Muscle layer of colon (tissue), 2 donors: ENCODE data around the gene TAC3.
"Not testable (repeated sequence)": the region's sequence is repeated elsewhere in the genome, so short reads cannot be mapped to it uniquely, and the experiment has no call there.

Experiments used
- H3K27ac ChIP-seq: one replicate; pipeline ENCODE4 v1.7.0; 2013; ENCODE audit warnings: low read depth, mild to moderate bottlenecking, low read length, moderate library complexity
- H3K27me3 ChIP-seq, 2 donors: one replicate each; pipeline ENCODE4 v1.7.0; 2013; ENCODE audit warnings: low read length in 2 of 2, mild to moderate bottlenecking in 2 of 2; ENCODE audit not compliant: insufficient read depth in 2 of 2, control insufficient read depth in 1 of 2
- H3K36me3 ChIP-seq: one replicate; pipeline ENCODE4 v1.7.0; 2013; ENCODE audit warnings: mild to moderate bottlenecking, low read length; ENCODE audit not compliant: insufficient read depth
- H3K4me1 ChIP-seq: one replicate; pipeline ENCODE4 v1.7.0; 2013; ENCODE audit warnings: mild to moderate bottlenecking, low read length; ENCODE audit not compliant: insufficient read depth
- H3K4me3 ChIP-seq, 2 donors: one replicate each; pipeline ENCODE4 v1.7.0; 2013; ENCODE audit warnings: low read length in 2 of 2, low read depth in 1 of 2, mild to moderate bottlenecking in 1 of 2, moderate library complexity in 1 of 2
- H3K9ac ChIP-seq: one replicate; pipeline ENCODE4 v1.7.0; 2013; ENCODE audit warnings: low read length
- H3K9me3 ChIP-seq: one replicate; pipeline ENCODE4 v1.7.0; 2013; ENCODE audit warnings: mild to moderate bottlenecking, low read length
- donor health status: abdominal sarcoma.
- donor health status: Adenocarcinoma of cecum.

Gene TAC3

GRCh38 chr12:57016348-57016747 lies at the start of gene TAC3:
Gene TAC3, minus strand, starts transcription at chr12:57016529. Its CDS starts 732 bp downstream, at chr12:57015797.
- Histone ChIP-seq H3K4me1 (no peaks in the 10 kb centered on the region), H3K36me3 (no peaks in the 10 kb centered on the region), H3K9ac (no peak within 1 kb of the TSS), H3K27me3 (no peaks in the 10 kb centered on the region), H3K4me3 (no peak within 1 kb of the TSS), H3K27ac (no peak within 1 kb of the TSS), H3K9me3 (no peaks in the 10 kb centered on the region)

GRCh38 chr12:57063991-57064685 lies 47.8 kb upstream of the TAC3 start:
- Histone ChIP-seq H3K36me3 (peaks cover 14% of the 10 kb centered on the region), H3K4me3 (no peak overlapping the region), H3K27ac (no peak overlapping the region), H3K9me3 (no peaks in the 10 kb centered on the region), H3K27me3 (no peaks in the 10 kb centered on the region), H3K9ac (no peak overlapping the region), H3K4me1 (peaks cover 1% of the 10 kb centered on the region)

- H3K27ac ChIP-seq = no peak overlapping the region
Observed at GRCh38 chr12:57058454-57058853, 42.1 kb upstream of the TAC3 start.

GRCh38 chr12:57057067-57057751 lies 40.9 kb upstream of the TAC3 start:
- H3K36me3 ChIP-seq = peaks cover 23% of the 10 kb centered on the region

More at GRCh38 chr12:57058454-57058853, 42.1 kb upstream of the TAC3 start:
- Histone ChIP-seq H3K9ac (no peak overlapping the region), H3K4me1 (peaks cover 19% of the 10 kb centered on the region), H3K4me3 (no peak overlapping the region), H3K9me3 (no peaks in the 10 kb centered on the region), H3K36me3 (peaks cover 23% of the 10 kb centered on the region), H3K27me3 (no peaks in the 10 kb centered on the region)

GRCh38 chr12:57055824-57056223 lies 39.5 kb upstream of the TAC3 start:
- H3K27me3 ChIP-seq = no peaks in the 10 kb centered on the region
- H3K9ac ChIP-seq = no peak overlapping the region
- H3K9me3 ChIP-seq = no peaks in the 10 kb centered on the region
- peaks cover 19% of the 10 kb centered on the region for H3K4me1 ChIP-seq
- peaks cover 23% of the 10 kb centered on the region for H3K36me3 ChIP-seq
- no peak overlapping the region for H3K4me3 ChIP-seq
- H3K27ac ChIP-seq = peak overlapping the region; percentile 22

More at GRCh38 chr12:57057067-57057751, 40.9 kb upstream of the TAC3 start:
- no peak overlapping the region for H3K9ac ChIP-seq
- H3K27me3 ChIP-seq = no peaks in the 10 kb centered on the region
- H3K4me1 ChIP-seq = peaks cover 19% of the 10 kb centered on the region
- H3K27ac ChIP-seq = peak overlapping the region; percentile 61
- H3K4me3 ChIP-seq = peak overlapping the region in 1 of 2 donors; percentile 25
- no peaks in the 10 kb centered on the region for H3K9me3 ChIP-seq

GRCh38 chr12:57053901-57054300 lies 37.6 kb upstream of the TAC3 start:
- not testable (repeated sequence) for H3K27me3 ChIP-seq, H3K9me3 ChIP-seq, H3K9ac ChIP-seq, H3K27ac ChIP-seq, H3K36me3 ChIP-seq, H3K4me3 ChIP-seq
- peaks cover 24% of the 10 kb centered on the region for H3K4me1 ChIP-seq

- H3K9me3 ChIP-seq, H3K36me3 ChIP-seq, H3K9ac ChIP-seq, H3K4me3 ChIP-seq, H3K27ac ChIP-seq, H3K27me3 ChIP-seq: not testable (repeated sequence)
- peaks cover 24% of the 10 kb centered on the region for H3K4me1 ChIP-seq
Observed at GRCh38 chr12:57053146-57053545, 36.8 kb upstream of the TAC3 start.

GRCh38 chr12:57051011-57051410 lies 34.7 kb upstream of the TAC3 start:
- Histone ChIP-seq H3K9me3 (no peaks in the 10 kb centered on the region), H3K27me3 (no peaks in the 10 kb centered on the region), H3K27ac (no peak overlapping the region), H3K4me3 (no peak overlapping the region), H3K9ac (no peak overlapping the region), H3K4me1 (peaks cover 10% of the 10 kb centered on the region), H3K36me3 (no peaks in the 10 kb centered on the region)

GRCh38 chr12:57049890-57050289 lies 33.6 kb upstream of the TAC3 start, which contains the start of gene MYO1A:
Gene MYO1A, minus strand, starts transcription at chr12:57050129. Its CDS starts 1,806 bp downstream, at chr12:57048323.
- Histone ChIP-seq H3K36me3 (no peaks in the 10 kb centered on the region), H3K9ac (no peak within 1 kb of the TSS), H3K9me3 (no peaks in the 10 kb centered on the region), H3K4me3 (no peak within 1 kb of the TSS), H3K27ac (no peak within 1 kb of the TSS), H3K27me3 (no peaks in the 10 kb centered on the region), H3K4me1 (peaks cover 5% of the 10 kb centered on the region)

GRCh38 chr12:57049119-57049446 lies 32.8 kb upstream of the TAC3 start:
- H3K4me3 ChIP-seq = no peak overlapping the region
- H3K9me3 ChIP-seq = no peaks in the 10 kb centered on the region
- H3K27ac ChIP-seq = no peak overlapping the region
- H3K4me1 ChIP-seq = peaks cover 5% of the 10 kb centered on the region
- H3K36me3 ChIP-seq = no peaks in the 10 kb centered on the region
- no peaks in the 10 kb centered on the region for H3K27me3 ChIP-seq
- no peak overlapping the region for H3K9ac ChIP-seq

GRCh38 chr12:57048423-57049118 lies 32.2 kb upstream of the TAC3 start:
- Histone ChIP-seq H3K4me1 (peaks cover 5% of the 10 kb centered on the region), H3K9me3 (no peaks in the 10 kb centered on the region), H3K27ac (no peak overlapping the region), H3K4me3 (no peak overlapping the region), H3K9ac (no peak overlapping the region), H3K27me3 (no peaks in the 10 kb centered on the region), H3K36me3 (no peaks in the 10 kb centered on the region)
